Thoracic aorta (tissue), 2 donors: ENCODE results near the gene CCDC40. TPM values are rescaled to one million over a fixed set of nuclear protein-coding genes. Genes with fewer than 3 reads are reported as not detected.
"Not testable (repeated sequence)": the region's sequence is repeated elsewhere in the genome, so short reads cannot be mapped to it uniquely, and the experiment has no call there.

Experiments used
- ATAC-seq: fragments of 150-250 bp; one replicate; pipeline ENCODE4 v1.8.0; 2017; ENCODE audit warnings: low read depth; ENCODE audit not compliant: insufficient number of reproducible peaks, low FRiP score
- DNase-seq: peaks from one replicate; pipeline ENCODE4 v3.0.0-alpha.2; 2020; ENCODE audit warnings: low spot score
- H3K27ac ChIP-seq, 2 donors: fragments of 200-600 bp; sonication (generic); 1 replicate in 1 of 2; 2 replicates in 1 of 2; pipeline ENCODE4 v1.5.1; 2016; ENCODE audit warnings: mild to moderate bottlenecking in 2 of 2, moderate library complexity in 2 of 2
- H3K27me3 ChIP-seq: fragments of 200-600 bp; sonication (generic); replicated peaks from 2 replicates; pipeline ENCODE4 v1.6.0; 2016; ENCODE audit warnings: mild to moderate bottlenecking; ENCODE audit not compliant: insufficient read depth
- H3K36me3 ChIP-seq: fragments of 200-600 bp; sonication (generic); one replicate; pipeline ENCODE4 v1.5.1; 2016
- H3K4me1 ChIP-seq, 2 donors: fragments of 200-600 bp; sonication (generic); 1 replicate in 1 of 2; 2 replicates in 1 of 2; pipeline versions ENCODE4 v1.5.1 to v1.6.0; 2016; ENCODE audit warnings: low read depth in 2 of 2, mild to moderate bottlenecking in 1 of 2; ENCODE audit not compliant: control insufficient read depth in 1 of 2
- H3K4me3 ChIP-seq: fragments of 200-600 bp; sonication (generic); 2 replicates; pipeline ENCODE4 v1.5.1; 2016; ENCODE audit warnings: mild to moderate bottlenecking
- H3K9me3 ChIP-seq: fragments of 200-600 bp; sonication (generic); 2 replicates; pipeline ENCODE4 v1.5.1; 2016
- total RNA-seq, 2 donors: library from RNA; depleted of rRNA; stranded (reverse); fragments of >200 nt; gene quantifications; one replicate each; pipeline versions ENCODE4 v1.1.0 to v1.2.3, GENCODE V29; 2016
- TF ChIP-seq, protein P1 (sequence below): fragments of 200-600 bp; sonication (generic); IDR thresholded peaks from one replicate; pipeline ENCODE4 v1.5.1; 2019; ENCODE audit warnings: antibody characterized with exemption

The CCDC40 gene
- total RNA-seq, 2 donors from 2014 or later, result 4.4 to 6.5 TPM

DNA sequence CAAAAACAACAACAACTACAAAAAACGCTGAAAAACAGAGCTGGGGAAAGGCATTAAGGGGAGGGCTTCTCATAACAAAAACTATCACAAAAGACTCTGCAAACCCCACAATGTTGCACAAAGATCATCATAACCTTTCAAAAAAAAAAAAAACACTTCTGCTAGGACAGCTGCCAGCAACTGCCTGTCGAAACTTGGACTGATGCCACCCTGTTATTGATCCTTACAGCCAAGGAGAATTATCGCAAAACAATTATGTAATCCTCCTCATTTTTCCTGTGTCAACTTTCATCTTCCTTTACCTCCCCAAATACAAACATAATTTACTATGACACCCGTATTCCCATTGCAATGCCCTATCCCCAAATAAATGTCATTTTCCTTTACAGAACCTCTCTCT, 9.3 kb downstream of the CCDC40 start:
- TF ChIP-seq, protein P1, sequence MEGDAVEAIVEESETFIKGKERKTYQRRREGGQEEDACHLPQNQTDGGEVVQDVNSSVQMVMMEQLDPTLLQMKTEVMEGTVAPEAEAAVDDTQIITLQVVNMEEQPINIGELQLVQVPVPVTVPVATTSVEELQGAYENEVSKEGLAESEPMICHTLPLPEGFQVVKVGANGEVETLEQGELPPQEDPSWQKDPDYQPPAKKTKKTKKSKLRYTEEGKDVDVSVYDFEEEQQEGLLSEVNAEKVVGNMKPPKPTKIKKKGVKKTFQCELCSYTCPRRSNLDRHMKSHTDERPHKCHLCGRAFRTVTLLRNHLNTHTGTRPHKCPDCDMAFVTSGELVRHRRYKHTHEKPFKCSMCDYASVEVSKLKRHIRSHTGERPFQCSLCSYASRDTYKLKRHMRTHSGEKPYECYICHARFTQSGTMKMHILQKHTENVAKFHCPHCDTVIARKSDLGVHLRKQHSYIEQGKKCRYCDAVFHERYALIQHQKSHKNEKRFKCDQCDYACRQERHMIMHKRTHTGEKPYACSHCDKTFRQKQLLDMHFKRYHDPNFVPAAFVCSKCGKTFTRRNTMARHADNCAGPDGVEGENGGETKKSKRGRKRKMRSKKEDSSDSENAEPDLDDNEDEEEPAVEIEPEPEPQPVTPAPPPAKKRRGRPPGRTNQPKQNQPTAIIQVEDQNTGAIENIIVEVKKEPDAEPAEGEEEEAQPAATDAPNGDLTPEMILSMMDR, result no peak
- Histone ChIP-seq H3K27me3 (no peaks in the 10 kb centered on the region), H3K4me1 (no peaks in the 10 kb centered on the region), H3K36me3 (peaks cover 7% of the 10 kb centered on the region), H3K27ac (no peak overlapping the region), H3K9me3 (no peaks in the 10 kb centered on the region), H3K4me3 (no peak overlapping the region)
- DNase-seq, result no peak
- ATAC-seq, result no peak

DNA sequence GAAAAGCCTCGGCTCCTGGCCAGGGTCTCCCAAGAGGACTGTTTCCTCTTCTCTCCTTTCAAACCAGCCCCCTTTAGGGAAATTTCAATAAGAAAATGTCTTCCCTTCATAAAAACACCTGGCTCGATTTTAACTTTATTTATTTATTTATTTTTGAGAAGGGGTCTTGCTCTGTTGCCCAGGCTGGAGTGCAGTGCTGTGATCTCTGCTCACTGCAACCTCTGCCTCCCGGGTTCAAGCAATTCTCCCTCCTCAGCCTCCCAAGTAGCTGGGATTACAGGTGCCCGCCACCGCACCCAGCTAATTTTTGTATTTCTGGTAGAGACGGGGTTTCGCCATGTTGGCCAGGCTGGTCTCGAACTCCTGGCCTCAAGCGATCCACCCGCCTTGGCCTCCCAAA, 10.3 kb downstream of the CCDC40 start:
- not testable (repeated sequence) for ATAC-seq, H3K4me3 ChIP-seq, H3K4me1 ChIP-seq, H3K9me3 ChIP-seq, H3K27ac ChIP-seq, H3K27me3 ChIP-seq, H3K36me3 ChIP-seq, DNase-seq

DNA sequence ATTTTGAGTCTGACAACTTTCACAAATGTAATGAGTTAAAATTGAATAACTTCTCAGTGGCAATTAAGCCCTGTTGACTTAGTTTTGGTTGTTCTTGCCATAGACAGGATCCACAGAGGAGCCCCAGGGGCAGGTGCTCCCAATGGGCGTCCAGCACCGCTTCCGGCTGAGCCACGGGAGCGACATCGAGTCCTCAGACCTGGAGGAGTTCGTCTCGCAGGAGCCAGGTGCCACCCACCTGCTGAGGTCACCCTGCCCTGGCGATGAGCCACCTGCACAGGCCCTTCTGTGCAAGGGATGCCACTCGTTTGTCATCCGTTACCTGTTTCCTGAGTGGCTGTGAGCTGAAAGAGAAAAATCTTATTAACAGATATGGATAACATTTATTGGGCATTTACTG, 10.7 kb downstream of the CCDC40 start:
- no peak for ATAC-seq
- Histone ChIP-seq H3K4me3 (no peak overlapping the region), H3K27ac (no peak overlapping the region), H3K36me3 (peaks cover 7% of the 10 kb centered on the region), H3K27me3 (no peaks in the 10 kb centered on the region), H3K4me1 (no peaks in the 10 kb centered on the region), H3K9me3 (no peaks in the 10 kb centered on the region)
- DNase-seq, result no peak
- TF ChIP-seq, protein P1, result no peak

DNA sequence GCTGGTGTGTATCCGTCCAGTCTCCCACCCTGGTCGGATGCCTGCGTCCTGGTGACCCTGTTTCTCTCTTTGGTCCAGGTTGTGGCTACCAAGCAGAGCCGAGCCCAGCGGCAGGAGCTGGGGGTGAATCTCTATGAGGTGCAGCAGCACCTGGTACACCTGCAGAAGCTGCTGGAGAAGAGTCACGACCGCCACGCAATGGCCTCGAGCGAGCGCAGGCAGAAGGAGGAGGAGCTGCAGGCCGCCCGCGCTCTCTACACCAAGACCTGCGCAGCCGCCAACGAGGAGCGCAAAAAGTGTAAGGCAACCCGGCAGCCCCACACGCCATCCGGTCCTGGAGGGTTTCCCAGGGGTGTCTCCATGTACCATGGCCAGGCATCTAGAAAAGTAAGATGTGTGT, 13.5 kb downstream of the CCDC40 start:
- Histone ChIP-seq H3K4me3 (no peak overlapping the region), H3K9me3 (no peaks in the 10 kb centered on the region), H3K36me3 (peaks cover 7% of the 10 kb centered on the region), H3K27ac (no peak overlapping the region), H3K4me1 (no peaks in the 10 kb centered on the region), H3K27me3 (no peaks in the 10 kb centered on the region)
- TF ChIP-seq, protein P1, result no peak
- DNase-seq (no peak), ATAC-seq (no peak)

DNA sequence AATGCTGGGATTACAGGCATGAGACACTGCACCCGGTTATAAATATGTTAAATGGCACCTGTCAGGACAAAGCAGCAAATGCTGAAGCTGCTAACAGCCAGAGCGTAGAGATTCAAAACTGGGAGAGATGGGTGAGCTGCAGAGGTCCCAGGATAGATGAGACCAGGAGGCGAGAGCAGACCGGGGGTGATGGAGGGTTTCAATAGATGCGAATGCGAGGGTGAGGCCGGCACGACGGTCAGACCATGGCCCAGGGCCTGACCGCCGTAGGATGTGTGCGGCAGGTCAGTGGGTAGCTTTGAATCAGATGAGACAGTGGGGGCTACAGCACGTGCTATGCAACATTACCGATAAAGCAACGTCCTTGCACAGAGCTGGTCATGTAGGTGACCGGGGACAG, 14.3 kb downstream of the CCDC40 start:
- no peak for DNase-seq
- no peaks in the 10 kb centered on the region for H3K9me3 ChIP-seq
- no peak overlapping the region for H3K27ac ChIP-seq
- H3K36me3 ChIP-seq, result peaks cover 7% of the 10 kb centered on the region
- no peaks in the 10 kb centered on the region for H3K4me1 ChIP-seq
- no peaks in the 10 kb centered on the region for H3K27me3 ChIP-seq
- no peak overlapping the region for H3K4me3 ChIP-seq
- no peak for ATAC-seq
- TF ChIP-seq, protein P1, result no peak

DNA sequence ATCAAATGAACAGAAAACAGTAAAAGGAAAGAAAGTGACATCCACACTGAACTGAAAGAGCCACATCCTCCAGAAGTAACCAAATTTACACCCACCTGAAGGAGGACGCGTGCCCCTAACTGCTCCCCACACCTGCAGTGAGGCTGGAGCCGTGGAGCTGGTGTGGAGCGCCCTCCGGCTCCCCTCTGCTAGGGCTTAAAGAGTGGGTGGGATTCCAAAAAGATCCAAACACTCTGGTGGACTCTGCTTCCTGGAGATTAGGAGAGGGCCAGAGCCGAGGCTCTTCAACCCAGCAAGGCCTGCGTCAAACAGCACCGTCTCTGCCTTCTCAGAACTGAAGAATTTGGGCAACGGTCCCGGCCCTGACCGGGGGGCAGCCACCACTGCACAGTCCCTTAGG, 15.2 kb downstream of the CCDC40 start:
- no peak for DNase-seq
- H3K9me3 ChIP-seq, result no peaks in the 10 kb centered on the region
- H3K4me3 ChIP-seq, result no peak overlapping the region
- TF ChIP-seq, protein P1, result no peak
- peaks cover 7% of the 10 kb centered on the region for H3K36me3 ChIP-seq
- no peaks in the 10 kb centered on the region for H3K27me3 ChIP-seq
- no peak overlapping the region for H3K27ac ChIP-seq
- H3K4me1 ChIP-seq, result no peaks in the 10 kb centered on the region
- ATAC-seq, result no peak
